Activated T-cell treated with anti-CD3 and anti-CD28 coated beads, Interleukin-2, amount 50 U/mL, for 24 hours (primary cell): Measurements from ENCODE around the gene CACNA1C.

Experiments
- DNase-seq: peaks from one replicate; pipeline ENCODE4 v3.0.0-alpha.2; 2020
- H3K27ac Mint-ChIP-seq: 2 replicates; pipeline ENCODE4 v1.8.0; 2020; ENCODE audit warnings: mild to moderate bottlenecking, mixed read lengths
- H3K27me3 Mint-ChIP-seq: 2 replicates; pipeline ENCODE4 v1.8.0; 2020; ENCODE audit warnings: mixed read lengths
- H3K36me3 Mint-ChIP-seq: 2 replicates; pipeline ENCODE4 v1.8.0; 2020; ENCODE audit warnings: low read depth, mixed read lengths
- H3K4me1 Mint-ChIP-seq: 2 replicates; pipeline ENCODE4 v1.8.0; 2020; ENCODE audit warnings: low read depth, mixed read lengths
- H3K4me3 Mint-ChIP-seq: 2 replicates; pipeline ENCODE4 v1.8.0; 2020; ENCODE audit warnings: mild to moderate bottlenecking, moderate library complexity, mixed read lengths
- H3K9me3 Mint-ChIP-seq: 2 replicates; pipeline ENCODE4 v1.8.0; 2020; ENCODE audit warnings: mixed read lengths

The CACNA1C gene

DNA sequence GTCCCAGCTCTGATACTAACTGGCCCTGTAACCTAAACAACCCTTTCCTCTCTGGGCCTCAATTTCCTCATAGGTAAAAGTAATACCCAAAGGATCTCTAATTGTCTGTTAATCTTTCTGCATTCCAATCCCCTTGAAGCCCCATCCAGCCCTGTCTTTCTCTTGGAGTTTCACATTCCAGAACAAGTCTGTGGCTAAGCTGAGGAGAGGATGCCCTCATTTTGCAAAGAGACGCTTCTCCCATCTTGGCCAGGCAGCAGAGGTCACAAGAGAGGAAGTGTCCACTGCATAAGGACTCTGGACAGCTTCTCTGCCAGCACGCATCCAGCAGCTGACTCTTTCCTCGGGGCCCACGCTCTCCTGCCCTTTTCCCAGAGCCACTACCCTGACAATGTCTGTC lies 478.6 kb downstream of the CACNA1C start:
- no peak for DNase-seq
- no peak overlapping the region for H3K4me3 Mint-ChIP-seq
- no peaks in the 10 kb centered on the region for H3K36me3 Mint-ChIP-seq
- H3K9me3 Mint-ChIP-seq, result no peaks in the 10 kb centered on the region
- no peaks in the 10 kb centered on the region for H3K27me3 Mint-ChIP-seq
- no peak overlapping the region for H3K27ac Mint-ChIP-seq
- H3K4me1 Mint-ChIP-seq, result no peaks in the 10 kb centered on the region

DNA sequence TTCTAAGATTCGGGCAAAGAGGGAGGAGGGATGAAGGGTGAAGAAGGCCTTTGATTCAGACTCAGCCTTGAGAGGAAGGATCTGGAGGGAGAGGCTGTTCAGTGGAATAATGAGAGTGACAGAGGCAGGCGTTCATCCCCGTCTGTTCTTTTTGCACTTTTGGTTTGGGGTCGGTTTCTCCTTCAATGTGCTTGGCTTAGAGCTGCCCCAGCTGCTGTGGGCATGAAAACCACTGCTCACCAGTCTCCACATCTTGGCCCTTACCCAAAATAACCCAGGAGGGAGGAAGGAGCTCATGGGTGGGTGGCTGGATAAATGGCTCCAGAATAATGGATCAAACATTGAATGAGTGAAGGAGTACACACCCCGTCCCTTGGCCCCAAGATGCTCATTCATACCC lies 480.2 kb downstream of the CACNA1C start:
- Mint-ChIP-seq H3K27ac (no peak overlapping the region), H3K4me1 (no peaks in the 10 kb centered on the region)

DNA sequence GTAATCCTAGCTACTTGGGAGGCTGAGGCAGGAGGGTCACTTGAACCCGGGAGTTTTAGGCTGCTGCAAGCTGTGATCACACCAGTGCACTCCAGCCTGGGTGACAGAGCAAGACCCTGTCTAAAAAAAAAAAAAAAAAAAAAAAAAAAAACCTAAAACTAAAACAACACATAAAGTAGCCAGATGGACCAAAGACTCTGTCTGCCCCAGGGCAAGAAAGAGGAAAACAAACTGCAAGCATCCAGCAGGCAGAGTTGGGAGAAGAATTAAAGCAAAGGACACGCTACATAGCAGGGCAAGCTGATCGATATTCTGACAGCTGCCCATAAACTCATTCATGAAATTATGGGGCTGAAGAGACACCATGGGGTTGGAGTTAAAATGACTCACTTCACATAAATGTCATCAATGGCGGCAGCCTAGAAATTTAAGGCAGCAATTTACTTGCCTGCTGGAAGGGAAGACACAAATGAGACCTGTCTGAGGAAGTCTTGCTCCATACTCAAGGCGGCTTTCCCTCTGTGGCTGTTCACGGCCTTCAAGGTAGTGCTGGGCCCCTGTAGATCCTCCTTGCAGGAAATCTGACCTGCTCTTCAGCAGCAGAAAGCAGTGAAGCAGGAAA lies 482.9 kb downstream of the CACNA1C start:
- no peaks in the 10 kb centered on the region for H3K36me3 Mint-ChIP-seq

More for the DNA sequence above, 480.2 kb downstream of the CACNA1C start:
- H3K27me3 Mint-ChIP-seq, result no peaks in the 10 kb centered on the region
- H3K4me3 Mint-ChIP-seq, result no peak overlapping the region
- no peak for DNase-seq
- no peaks in the 10 kb centered on the region for H3K36me3 Mint-ChIP-seq
- no peaks in the 10 kb centered on the region for H3K9me3 Mint-ChIP-seq

DNA sequence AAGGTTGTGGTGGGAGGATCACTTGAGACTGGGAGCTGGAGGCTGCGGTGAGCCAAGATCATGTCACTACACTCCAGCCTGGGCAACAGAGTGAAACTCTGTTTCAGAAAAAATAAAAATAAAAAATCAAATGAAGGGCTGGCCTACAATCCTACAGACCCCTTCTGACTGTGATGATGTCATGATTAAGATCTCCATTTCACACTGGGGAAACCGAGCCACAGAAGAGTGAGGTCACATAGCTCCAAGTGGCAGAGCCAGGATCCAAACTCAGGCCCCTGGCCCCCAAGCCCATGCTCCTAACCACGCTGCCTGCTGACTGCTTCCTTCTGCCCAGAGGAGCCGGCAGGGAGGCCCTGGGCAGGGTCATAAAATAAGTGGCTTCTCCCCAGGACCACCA lies 483.9 kb downstream of the CACNA1C start:
- no peak for DNase-seq
- Mint-ChIP-seq H3K27ac (no peak overlapping the region), H3K27me3 (peaks cover 14% of the 10 kb centered on the region), H3K36me3 (no peaks in the 10 kb centered on the region), H3K4me1 (no peaks in the 10 kb centered on the region), H3K4me3 (no peak overlapping the region), H3K9me3 (no peaks in the 10 kb centered on the region)

More for the DNA sequence above, 482.9 kb downstream of the CACNA1C start:
- no peaks in the 10 kb centered on the region for H3K9me3 Mint-ChIP-seq
- peaks cover 5% of the 10 kb centered on the region for H3K27me3 Mint-ChIP-seq
- DNase-seq, result no peak
- no peaks in the 10 kb centered on the region for H3K4me1 Mint-ChIP-seq
- H3K4me3 Mint-ChIP-seq, result no peak overlapping the region
- H3K27ac Mint-ChIP-seq, result no peak overlapping the region

DNA sequence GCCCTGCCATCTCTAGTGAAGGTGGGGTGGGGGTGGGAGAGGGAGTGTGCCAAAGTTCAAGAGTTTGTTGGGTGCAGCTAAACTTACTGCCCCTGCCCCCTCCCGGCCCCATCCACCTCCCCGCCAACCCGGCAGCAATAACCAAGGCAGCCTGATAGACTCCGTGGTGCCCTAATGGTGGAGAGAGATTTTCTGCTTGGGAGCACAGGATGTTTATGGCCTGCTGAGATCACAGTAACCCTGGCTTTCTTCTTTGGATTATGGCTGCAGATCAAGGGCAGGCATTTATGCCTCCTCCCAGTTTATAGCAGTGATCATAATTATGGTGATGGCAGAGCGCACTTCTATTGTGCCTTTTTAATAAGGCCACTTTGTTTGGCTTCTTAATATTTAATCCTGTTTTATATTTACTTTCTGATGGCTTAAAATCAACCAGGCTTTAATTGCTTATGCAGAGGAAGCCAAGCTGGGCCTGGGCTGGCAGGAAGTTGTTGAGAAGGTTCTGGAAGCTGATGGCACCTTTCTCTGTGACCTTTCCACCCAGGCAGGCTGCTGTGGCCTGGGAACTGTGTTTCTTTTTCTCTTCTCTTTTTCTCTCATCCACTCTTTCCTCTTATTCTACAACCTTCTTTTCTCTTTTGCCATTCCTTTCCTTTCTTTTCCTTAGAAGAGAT lies 485.2 kb downstream of the CACNA1C start:
- Mint-ChIP-seq H3K4me3 (no peak overlapping the region), H3K36me3 (no peaks in the 10 kb centered on the region), H3K27me3 (peaks cover 25% of the 10 kb centered on the region), H3K4me1 (no peaks in the 10 kb centered on the region), H3K9me3 (no peaks in the 10 kb centered on the region), H3K27ac (no peak overlapping the region)
- no peak for DNase-seq

DNA sequence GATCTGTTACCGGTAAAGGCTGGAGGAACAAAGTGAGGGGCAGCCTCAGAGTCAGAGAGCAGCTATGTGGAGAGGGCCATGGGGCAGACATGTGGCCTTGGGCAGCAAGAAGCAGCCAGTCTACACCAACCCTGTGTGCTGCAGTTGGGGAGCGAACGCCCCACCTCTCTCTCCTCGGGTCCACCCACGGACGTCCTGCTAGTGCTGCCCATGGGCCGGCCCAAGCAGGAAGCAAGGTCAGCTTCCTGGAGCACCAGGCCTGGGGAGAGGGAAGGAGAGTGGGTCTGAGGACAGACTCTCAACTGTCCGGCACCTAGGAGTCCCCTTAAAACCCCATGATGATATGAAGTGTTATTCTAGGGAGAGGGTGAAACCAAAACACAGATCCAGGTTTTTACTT lies 487.2 kb downstream of the CACNA1C start:
- no peaks in the 10 kb centered on the region for H3K36me3 Mint-ChIP-seq
- H3K27ac Mint-ChIP-seq, result no peak overlapping the region
- no peak overlapping the region for H3K4me3 Mint-ChIP-seq
- peaks cover 25% of the 10 kb centered on the region for H3K27me3 Mint-ChIP-seq
- no peak for DNase-seq
- peaks cover 10% of the 10 kb centered on the region for H3K4me1 Mint-ChIP-seq
- no peaks in the 10 kb centered on the region for H3K9me3 Mint-ChIP-seq

DNA sequence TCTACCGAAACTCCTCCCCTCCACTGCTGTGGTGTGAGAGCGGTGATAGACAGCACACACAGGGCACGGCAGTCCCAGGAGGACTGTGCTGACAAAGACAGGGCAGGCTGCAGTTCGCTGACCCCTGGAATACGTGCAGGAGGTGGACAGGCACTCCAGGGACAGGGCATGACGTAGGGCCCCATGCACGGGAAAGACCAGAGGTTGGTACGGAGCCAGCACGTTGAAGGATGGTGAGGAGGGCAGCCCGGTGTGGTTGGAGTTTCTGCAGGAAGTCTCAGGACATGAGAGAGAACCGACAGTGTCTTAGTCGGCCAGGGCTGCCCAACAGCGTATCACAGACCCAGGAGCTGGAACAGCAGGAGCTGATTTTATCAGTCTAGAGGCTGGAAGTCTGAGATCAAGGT lies 487.8 kb downstream of the CACNA1C start:
- no peak for DNase-seq
- Mint-ChIP-seq H3K36me3 (no peaks in the 10 kb centered on the region), H3K27ac (no peak overlapping the region), H3K4me3 (no peak overlapping the region), H3K4me1 (peaks cover 10% of the 10 kb centered on the region), H3K27me3 (peaks cover 25% of the 10 kb centered on the region), H3K9me3 (no peaks in the 10 kb centered on the region)

DNA sequence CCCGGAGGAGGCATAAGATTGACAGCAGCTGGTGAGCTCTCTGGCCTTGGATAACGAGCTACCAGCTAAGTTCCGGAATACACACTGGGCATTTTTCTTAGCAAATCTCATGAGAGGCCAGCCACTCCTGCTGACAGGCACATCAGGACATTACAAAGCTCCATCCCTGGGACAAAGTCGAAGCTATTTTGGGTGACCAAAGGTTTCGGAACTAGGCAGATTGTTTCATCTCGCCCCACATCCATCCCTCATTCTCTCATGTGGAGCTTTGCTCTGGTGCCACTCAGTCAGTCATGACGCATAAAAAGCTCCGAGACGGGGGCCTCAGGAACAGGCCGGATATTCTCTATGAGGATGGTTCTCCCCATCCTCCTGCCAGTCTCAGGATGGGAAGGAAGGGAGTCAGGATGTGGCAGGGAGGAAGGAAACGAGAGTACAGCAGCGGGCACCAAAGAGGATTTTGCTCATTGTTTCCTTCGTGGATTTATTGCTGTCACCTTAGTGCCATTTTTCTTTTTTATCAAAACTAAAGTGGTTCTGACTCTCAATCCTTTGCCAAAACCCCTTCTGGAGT lies 488.9 kb downstream of the CACNA1C start:
- Mint-ChIP-seq H3K27me3 (peaks cover 25% of the 10 kb centered on the region), H3K27ac (no peak overlapping the region), H3K4me1 (peaks cover 10% of the 10 kb centered on the region), H3K36me3 (no peaks in the 10 kb centered on the region), H3K4me3 (no peak overlapping the region), H3K9me3 (no peaks in the 10 kb centered on the region)
- no peak for DNase-seq

DNA sequence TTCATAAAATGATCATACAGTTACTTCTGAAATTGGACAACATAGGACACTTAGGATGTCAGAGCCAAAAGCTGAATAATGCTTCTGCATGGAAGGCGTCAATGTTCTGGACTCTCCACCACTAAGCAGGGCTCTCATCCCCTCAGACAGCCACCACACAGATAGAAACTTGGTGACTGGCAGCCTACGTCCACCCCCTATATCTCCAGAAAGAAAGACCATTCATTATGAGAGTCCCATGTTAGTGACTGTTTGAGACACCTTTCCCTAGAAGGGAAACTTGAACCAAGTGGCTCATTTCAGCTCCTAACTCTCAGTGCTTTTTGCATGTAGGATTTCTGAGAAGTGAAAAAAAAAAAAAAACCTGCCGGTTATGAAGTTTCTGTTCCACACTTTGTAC lies 491.0 kb downstream of the CACNA1C start:
- H3K4me3 Mint-ChIP-seq, result no peak overlapping the region
- peak overlapping the region; percentile 76 for H3K27ac Mint-ChIP-seq
- H3K9me3 Mint-ChIP-seq, result no peaks in the 10 kb centered on the region
- peaks cover 28% of the 10 kb centered on the region for H3K27me3 Mint-ChIP-seq
- H3K4me1 Mint-ChIP-seq, result peaks cover 10% of the 10 kb centered on the region
- DNase-seq, result no peak
- no peaks in the 10 kb centered on the region for H3K36me3 Mint-ChIP-seq

DNA sequence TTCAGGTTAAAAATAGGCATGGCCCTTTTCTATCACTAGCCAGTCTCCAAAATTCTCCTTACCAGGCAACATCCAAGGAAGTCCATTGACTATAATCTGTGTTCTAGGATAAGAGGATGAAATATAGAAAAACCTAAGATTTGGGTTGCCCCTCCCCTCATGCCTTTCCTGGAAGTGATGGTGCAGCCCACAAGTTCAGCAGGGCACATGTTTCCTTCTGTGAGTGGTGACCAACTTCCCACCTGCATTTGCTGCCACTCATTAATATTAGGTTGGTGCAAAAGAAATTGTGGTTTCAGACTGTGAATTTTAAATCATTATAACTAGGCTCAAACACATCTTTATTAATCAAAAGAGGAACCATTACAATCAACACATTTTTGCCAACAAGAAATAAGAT lies 491.4 kb downstream of the CACNA1C start:
- Mint-ChIP-seq H3K27ac (peak overlapping the region; percentile 76), H3K36me3 (no peaks in the 10 kb centered on the region), H3K4me1 (peaks cover 10% of the 10 kb centered on the region), H3K4me3 (no peak overlapping the region), H3K27me3 (peaks cover 28% of the 10 kb centered on the region), H3K9me3 (no peaks in the 10 kb centered on the region)
- no peak for DNase-seq

DNA sequence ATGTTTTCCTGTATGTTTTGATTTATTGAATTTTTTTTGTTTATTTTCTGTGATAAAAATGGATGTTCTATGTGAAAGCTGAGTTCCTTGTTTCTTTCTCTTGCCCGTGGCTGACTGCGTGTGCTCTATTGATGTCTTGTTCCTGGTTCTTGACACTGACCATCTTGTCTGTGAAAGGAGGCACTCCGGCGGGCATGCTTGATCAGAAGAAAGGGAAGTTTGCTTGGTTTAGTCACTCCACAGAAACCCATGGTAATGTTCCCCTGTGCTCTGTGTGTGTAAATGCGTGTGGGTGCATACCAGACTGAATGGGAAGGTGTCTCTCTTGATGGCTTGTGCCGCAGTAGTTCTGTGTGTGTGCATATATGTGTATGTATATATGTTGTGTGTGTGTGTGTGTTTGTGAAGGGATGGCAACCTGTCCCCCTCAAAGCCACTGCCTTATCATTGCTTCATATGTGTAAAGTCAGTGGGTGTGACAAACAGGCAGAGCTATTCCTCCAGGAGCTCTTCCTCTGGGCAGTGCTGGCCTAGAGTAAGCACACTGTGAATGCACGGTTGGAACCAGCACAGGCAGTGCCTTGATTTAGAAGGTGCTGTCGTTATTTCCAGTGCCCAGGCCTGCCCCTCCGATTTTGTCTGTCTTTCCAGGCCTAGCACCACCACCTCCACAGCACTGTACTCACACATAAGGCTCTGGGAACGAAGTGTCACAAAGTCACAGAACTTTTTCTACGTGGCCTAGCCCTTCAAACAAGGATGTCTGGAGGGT lies 494.7 kb downstream of the CACNA1C start:
- no peak overlapping the region for H3K27ac Mint-ChIP-seq

DNA sequence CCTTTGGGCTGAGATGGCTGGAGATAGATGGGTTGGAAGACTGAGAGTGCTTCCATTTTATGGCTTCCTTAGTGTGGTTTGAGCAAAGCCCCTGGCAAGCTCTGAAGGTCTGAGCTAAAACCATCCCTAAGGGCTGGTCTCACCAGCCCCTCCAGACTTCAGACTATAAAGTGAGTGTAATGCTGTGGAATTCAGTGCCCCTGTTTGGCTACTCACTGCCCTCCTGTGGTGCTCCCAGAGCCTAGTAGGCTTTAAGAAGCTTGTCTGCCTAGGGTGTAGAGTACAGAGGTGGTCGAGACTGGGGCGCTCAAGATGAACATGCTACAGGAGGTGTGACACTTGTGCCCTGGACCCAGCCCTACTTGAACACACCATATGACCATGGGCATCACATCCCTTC lies 495.3 kb downstream of the CACNA1C start:
- Mint-ChIP-seq H3K27me3 (peaks cover 9% of the 10 kb centered on the region), H3K36me3 (no peaks in the 10 kb centered on the region), H3K9me3 (no peaks in the 10 kb centered on the region), H3K27ac (no peak overlapping the region), H3K4me3 (no peak overlapping the region), H3K4me1 (peaks cover 10% of the 10 kb centered on the region)
- no peak for DNase-seq

More for the DNA sequence above, 494.7 kb downstream of the CACNA1C start:
- H3K4me1 Mint-ChIP-seq, result peaks cover 10% of the 10 kb centered on the region
- H3K27me3 Mint-ChIP-seq, result peaks cover 13% of the 10 kb centered on the region
- H3K36me3 Mint-ChIP-seq, result no peaks in the 10 kb centered on the region
- no peak for DNase-seq
- no peaks in the 10 kb centered on the region for H3K9me3 Mint-ChIP-seq
- H3K4me3 Mint-ChIP-seq, result no peak overlapping the region

DNA sequence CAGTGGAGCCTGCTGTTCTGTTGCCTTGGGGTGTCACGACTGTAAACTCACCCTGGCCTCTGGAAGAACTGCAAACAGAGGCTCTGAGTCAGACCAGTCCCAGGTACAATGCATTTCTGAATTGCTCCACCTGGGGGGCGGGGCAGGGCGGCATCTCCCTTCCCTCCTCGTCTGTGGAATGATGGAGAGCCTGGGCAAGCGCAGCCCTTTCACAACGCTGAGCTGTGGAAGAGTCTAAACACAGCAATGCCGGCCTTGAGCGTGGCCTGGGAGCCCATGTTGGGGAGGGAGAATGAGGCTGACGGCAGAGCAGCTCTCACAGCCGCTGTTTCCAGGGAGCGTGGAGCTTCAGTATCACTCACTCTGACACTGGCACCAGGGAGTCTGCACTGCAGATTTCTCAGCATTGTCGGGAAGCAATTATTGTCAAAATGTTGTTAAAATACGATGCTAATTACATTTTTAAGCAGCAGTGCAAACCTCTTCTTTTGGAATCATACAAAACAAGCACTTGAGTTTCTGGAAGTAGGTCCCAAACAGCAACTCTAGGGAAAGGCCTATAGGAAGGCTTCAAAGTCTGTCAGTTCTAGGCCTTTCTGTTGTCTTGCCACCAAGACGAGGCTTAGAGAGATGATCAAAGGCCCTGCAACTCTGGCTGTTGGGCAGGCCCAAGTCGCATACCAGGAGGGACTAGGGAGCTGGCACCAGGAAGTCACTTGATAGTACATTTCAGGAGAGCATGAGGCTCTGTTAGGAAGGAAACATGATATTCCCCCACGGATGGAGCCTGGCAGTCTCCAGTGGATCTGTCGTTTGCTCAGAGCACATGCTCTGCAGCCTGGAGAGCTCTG lies 498.0 kb downstream of the CACNA1C start:
- no peak overlapping the region for H3K27ac Mint-ChIP-seq
- no peaks in the 10 kb centered on the region for H3K4me1 Mint-ChIP-seq
- peaks cover 9% of the 10 kb centered on the region for H3K27me3 Mint-ChIP-seq
- H3K4me3 Mint-ChIP-seq, result no peak overlapping the region
- DNase-seq, result no peak
- H3K9me3 Mint-ChIP-seq, result no peaks in the 10 kb centered on the region
- H3K36me3 Mint-ChIP-seq, result no peaks in the 10 kb centered on the region

DNA sequence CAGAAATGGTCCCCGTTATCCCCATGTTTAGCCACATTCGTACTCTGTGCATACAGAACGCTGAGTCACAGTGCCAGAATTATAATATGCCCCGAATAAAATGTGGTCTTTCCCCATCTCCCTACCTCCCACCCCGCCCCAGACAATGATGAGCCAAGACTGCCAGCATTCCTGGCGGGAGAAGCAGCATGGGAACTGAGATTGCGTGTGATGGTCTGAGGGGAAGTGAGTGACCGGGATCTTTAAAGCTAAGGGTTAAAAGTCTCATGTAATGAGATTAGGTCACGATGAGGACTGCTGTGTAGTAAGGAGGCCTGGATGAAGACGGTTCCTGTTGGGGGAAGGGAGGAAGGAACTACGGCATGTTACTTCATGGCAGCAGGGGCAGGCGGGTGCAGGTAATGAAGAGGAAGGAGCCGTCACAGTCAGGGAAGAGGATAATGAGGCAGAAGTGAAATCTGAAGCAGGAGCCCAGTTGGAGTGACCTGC lies 498.7 kb downstream of the CACNA1C start:
- Mint-ChIP-seq H3K27me3 (peaks cover 9% of the 10 kb centered on the region), H3K4me3 (no peak overlapping the region), H3K9me3 (no peaks in the 10 kb centered on the region), H3K4me1 (no peaks in the 10 kb centered on the region), H3K36me3 (no peaks in the 10 kb centered on the region), H3K27ac (no peak overlapping the region)
- no peak for DNase-seq
